ENCODE measurements around the gene C6orf132. TPM values are rescaled to one million over a fixed set of nuclear protein-coding genes. Genes with fewer than 3 reads are reported as not detected.

C6orf132 gene
- total and polyA plus RNA-seq, 7 donors: 0.08 to 0.34 (median 0.13) TPM

DNA sequence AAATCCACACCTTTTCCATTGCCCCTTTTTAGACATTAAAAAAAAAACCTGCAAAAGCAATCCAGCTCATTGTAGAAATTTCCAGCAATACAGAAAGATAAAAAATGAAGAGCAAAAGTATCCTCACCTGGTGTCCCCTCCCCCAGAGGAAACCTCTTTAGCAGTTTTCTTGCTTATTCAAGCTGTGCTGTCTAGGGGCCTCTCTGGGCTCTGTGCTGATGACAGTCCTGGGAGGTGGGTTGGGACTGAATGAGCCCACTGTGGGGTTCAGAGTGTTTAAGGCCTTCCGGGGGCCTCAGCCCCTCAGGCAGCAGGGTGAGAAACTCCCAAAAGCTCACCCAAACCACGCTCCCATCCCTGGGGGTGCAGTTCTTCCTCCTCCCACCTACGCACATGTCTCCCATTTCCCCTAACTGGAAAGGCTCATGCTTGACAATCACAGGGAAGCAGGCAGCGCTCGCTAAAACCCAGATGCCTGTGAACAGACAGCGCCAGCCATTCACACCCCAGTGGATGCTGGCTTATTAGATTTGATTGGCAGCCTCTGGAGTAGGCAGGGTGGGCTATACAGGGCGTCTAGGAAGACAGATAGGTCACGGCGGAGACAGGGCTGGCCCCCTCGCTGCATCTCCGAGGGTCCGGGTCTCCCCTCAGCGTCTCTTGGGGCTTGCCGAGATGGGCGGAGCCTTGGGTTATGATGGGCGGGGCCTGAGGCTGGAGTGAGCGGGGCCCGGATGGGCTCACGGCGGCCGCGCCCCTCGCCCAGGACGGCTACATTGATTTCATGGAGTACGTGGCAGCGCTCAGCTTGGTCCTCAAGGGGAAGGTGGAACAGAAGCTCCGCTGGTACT is 35.3 kb upstream of the C6orf132 start:
- ATAC-seq: no peak

DNA sequence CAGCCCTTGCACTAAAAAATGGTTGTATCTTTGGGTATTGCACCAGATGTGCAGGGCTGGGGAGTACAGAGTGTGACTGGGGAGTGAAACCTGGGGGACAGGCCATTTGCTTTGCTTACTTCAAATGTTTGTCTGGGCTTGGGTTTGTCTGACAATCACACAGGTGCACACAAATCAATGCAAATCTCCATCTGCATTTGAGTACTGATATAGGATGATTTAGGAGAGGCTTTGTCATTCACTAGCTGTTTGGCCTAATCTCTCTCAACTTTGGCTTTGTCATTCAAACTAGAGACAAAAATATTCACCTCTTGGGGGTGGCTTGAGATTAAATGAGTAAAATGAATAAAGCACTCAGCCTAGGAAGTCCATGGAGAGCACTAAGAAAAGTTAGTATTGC is 34.6 kb upstream of the C6orf132 start:
- intact Hi-C loops (cut with DNase I): no loop called here
- ATAC-seq: no peak
- DNase-seq: no peak

More for the DNA sequence above, 35.3 kb upstream of the C6orf132 start:
- Histone ChIP-seq H3K36me3 (ENCODE audit: insufficient read depth in 1 of 2, low read depth in 1 of 2) (no peaks in the 10 kb centered on the region), H3K4me1 (no peaks in the 10 kb centered on the region), H3K27me3 (ENCODE audit: insufficient read depth in 3 of 3, low read length in 2 of 3) (peaks cover 0 to 3% (median 0%) of the 10 kb centered on the region in 3 donors), H3K9me3 (no peaks in the 10 kb centered on the region), H3K4me3 (no peak overlapping the region), H3K27ac (no peak overlapping the region)
- no peak for DNase-seq
- 9 to 18% (median 13%) methylated on average over 27 of the region's 27 CpGs for WGBS, 3 donors
- intact Hi-C loops (cut with DNase I): no loop called here
- TF ChIP-seq, protein P1, sequence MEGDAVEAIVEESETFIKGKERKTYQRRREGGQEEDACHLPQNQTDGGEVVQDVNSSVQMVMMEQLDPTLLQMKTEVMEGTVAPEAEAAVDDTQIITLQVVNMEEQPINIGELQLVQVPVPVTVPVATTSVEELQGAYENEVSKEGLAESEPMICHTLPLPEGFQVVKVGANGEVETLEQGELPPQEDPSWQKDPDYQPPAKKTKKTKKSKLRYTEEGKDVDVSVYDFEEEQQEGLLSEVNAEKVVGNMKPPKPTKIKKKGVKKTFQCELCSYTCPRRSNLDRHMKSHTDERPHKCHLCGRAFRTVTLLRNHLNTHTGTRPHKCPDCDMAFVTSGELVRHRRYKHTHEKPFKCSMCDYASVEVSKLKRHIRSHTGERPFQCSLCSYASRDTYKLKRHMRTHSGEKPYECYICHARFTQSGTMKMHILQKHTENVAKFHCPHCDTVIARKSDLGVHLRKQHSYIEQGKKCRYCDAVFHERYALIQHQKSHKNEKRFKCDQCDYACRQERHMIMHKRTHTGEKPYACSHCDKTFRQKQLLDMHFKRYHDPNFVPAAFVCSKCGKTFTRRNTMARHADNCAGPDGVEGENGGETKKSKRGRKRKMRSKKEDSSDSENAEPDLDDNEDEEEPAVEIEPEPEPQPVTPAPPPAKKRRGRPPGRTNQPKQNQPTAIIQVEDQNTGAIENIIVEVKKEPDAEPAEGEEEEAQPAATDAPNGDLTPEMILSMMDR (IDR thresholded peaks at IDR 0.05): no peak

DNA sequence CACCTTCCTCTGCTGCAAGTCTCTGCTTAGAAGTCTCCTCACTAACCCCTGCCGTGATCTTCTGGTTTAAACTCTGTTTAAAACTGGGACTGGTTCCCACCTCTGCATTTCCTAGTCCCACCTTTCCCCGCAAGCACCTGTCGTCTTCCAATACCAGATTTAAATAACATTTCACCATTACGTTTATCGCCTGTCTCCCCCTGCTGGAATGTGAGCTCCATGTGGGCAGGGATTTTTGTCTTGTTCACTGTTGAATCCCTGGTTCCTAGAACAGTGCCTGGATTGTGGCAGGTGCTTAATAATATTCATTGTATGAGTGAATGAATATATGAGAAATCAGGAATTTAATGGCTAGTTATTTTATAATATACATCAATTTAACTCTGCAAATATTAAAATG is 33.4 kb upstream of the C6orf132 start:
- Histone ChIP-seq H3K9me3 (no peaks in the 10 kb centered on the region), H3K4me1 (no peaks in the 10 kb centered on the region), H3K36me3 (ENCODE audit: insufficient read depth in 1 of 2, low read depth in 1 of 2) (no peaks in the 10 kb centered on the region), H3K4me3 (no peak overlapping the region), H3K27ac (no peak overlapping the region), H3K27me3 (ENCODE audit: insufficient read depth in 3 of 3, low read length in 2 of 3) (peaks cover 0 to 3% (median 0%) of the 10 kb centered on the region in 3 donors)
- ATAC-seq: no peak
- WGBS, 3 donors: 55 to 65% (median 60%) methylated on average over 5 of the region's 5 CpGs
- TF ChIP-seq, protein P1 (IDR thresholded peaks at IDR 0.05): no peak
- intact Hi-C loops (cut with DNase I): no loop called here
- no peak for DNase-seq

More for the DNA sequence above, 34.6 kb upstream of the C6orf132 start:
- Histone ChIP-seq H3K27me3 (ENCODE audit: insufficient read depth in 3 of 3, low read length in 2 of 3) (peaks cover 0 to 3% (median 0%) of the 10 kb centered on the region in 3 donors), H3K27ac (no peak overlapping the region), H3K4me3 (no peak overlapping the region), H3K9me3 (no peaks in the 10 kb centered on the region), H3K4me1 (no peaks in the 10 kb centered on the region), H3K36me3 (ENCODE audit: insufficient read depth in 1 of 2, low read depth in 1 of 2) (no peaks in the 10 kb centered on the region)
- TF ChIP-seq, protein P1 (IDR thresholded peaks at IDR 0.05): no peak

DNA sequence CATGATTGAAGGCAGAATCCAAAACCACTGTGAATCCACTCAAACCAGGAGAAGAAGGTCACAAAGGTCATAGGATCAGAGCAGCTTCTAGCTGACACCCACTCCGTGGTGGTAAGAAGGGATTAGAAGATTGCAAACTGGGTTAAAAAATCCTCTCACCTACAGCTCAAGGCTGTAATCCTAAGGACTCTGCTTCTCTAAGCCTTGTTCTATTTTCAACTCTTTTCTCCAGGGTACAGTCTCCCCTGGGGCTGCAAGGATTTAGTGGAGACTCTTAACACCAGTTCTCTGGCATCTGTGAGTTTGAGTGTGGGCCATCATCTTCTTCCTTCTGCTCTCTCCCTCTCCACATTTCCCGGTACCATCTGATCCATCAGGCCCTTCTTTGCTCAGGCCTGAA is 30.7 kb upstream of the C6orf132 start, which contains the start of gene GUCA1A:
Gene GUCA1A (plus strand): TSS at position 264 of the 400 bp plus-strand sequence. CDS start 250 bp downstream, outside the sequence.
- Histone ChIP-seq H3K9me3 (no peaks in the 10 kb centered on the region), H3K4me3 (no peak within 1 kb of the TSS), H3K4me1 (no peaks in the 10 kb centered on the region), H3K27me3 (ENCODE audit: insufficient read depth in 3 of 3, low read length in 2 of 3) (peaks cover 0 to 3% (median 0%) of the 10 kb centered on the region in 3 donors), H3K36me3 (ENCODE audit: insufficient read depth in 1 of 2, low read depth in 1 of 2) (no peaks in the 10 kb centered on the region), H3K27ac (no peak within 1 kb of the TSS)
- intact Hi-C loops (cut with DNase I): no loop called here
- DNase-seq (no peak), ATAC-seq (no peak)
- TF ChIP-seq, protein P1 (IDR thresholded peaks at IDR 0.05): no peak
- 78 to 83% (median 82%) methylated on average over 2 of the region's 2 CpGs for WGBS, 3 donors

Measured in psoas muscle (tissue), 8 donors.